Measurements from ENCODE around the gene CDHR5. TPM values are rescaled to one million over a fixed set of nuclear protein-coding genes. Genes with fewer than 3 reads are reported as not detected.

CDHR5 gene
- total RNA-seq, 1 experiment from 2014 or later, result not detected

GRCh38 chr11:639332-639955 lies 14.7 kb upstream of the CDHR5 start:
- no peak overlapping the region for H3K27ac ChIP-seq
- no peaks in the 10 kb centered on the region for H3K36me3 ChIP-seq
- no peaks in the 10 kb centered on the region for H3K9me3 ChIP-seq (replicated peaks)
- DNase-seq (ENCODE audit: low read depth in 1 of 2, low spot score in 2 of 2), result no peak
- H3K27me3 ChIP-seq (replicated peaks), result no peaks in the 10 kb centered on the region
- no peak overlapping the region for H3K4me3 ChIP-seq
- no peaks in the 10 kb centered on the region for H3K4me1 ChIP-seq (replicated peaks)

- H3K9me3 ChIP-seq (replicated peaks), result no peaks in the 10 kb centered on the region
- no peaks in the 10 kb centered on the region for H3K36me3 ChIP-seq
- H3K4me3 ChIP-seq, result no peak overlapping the region
- no peak overlapping the region for H3K27ac ChIP-seq
- no peaks in the 10 kb centered on the region for H3K4me1 ChIP-seq (replicated peaks)
- DNase-seq (ENCODE audit: low read depth in 1 of 2, low spot score in 2 of 2), result no peak
- H3K27me3 ChIP-seq (replicated peaks), result no peaks in the 10 kb centered on the region
Observed at GRCh38 chr11:638631-639331, 14.0 kb upstream of the CDHR5 start.

GRCh38 chr11:637593-638521 lies 13.1 kb upstream of the CDHR5 start:
- no peak overlapping the region for H3K4me3 ChIP-seq
- no peaks in the 10 kb centered on the region for H3K9me3 ChIP-seq (replicated peaks)
- no peak overlapping the region for H3K27ac ChIP-seq
- no peaks in the 10 kb centered on the region for H3K36me3 ChIP-seq
- no peaks in the 10 kb centered on the region for H3K27me3 ChIP-seq (replicated peaks)
- no peak for DNase-seq (ENCODE audit: low read depth in 1 of 2, low spot score in 2 of 2)
- H3K4me1 ChIP-seq (replicated peaks), result no peaks in the 10 kb centered on the region

- no peak for DNase-seq (ENCODE audit: low read depth in 1 of 2, low spot score in 2 of 2)
- H3K9me3 ChIP-seq (replicated peaks), result no peaks in the 10 kb centered on the region
- no peaks in the 10 kb centered on the region for H3K36me3 ChIP-seq
- H3K4me3 ChIP-seq, result no peak overlapping the region
- H3K27ac ChIP-seq, result no peak overlapping the region
- no peaks in the 10 kb centered on the region for H3K27me3 ChIP-seq (replicated peaks)
- no peaks in the 10 kb centered on the region for H3K4me1 ChIP-seq (replicated peaks)
Observed at GRCh38 chr11:637333-637592, 12.5 kb upstream of the CDHR5 start.

GRCh38 chr11:636511-637332 lies 12.0 kb upstream of the CDHR5 start, which contains the start of gene DRD4:
TSS of gene DRD4 (plus strand) at chr11:637269. CDS start at chr11:637305, 36 bp downstream.
- DNase-seq (ENCODE audit: low read depth in 1 of 2, low spot score in 2 of 2), result no peak
- Histone ChIP-seq H3K4me3 (no peak within 1 kb of the TSS), H3K27ac (no peak within 1 kb of the TSS), H3K9me3 (replicated peaks) (no peaks in the 10 kb centered on the region), H3K27me3 (replicated peaks) (no peaks in the 10 kb centered on the region), H3K36me3 (no peaks in the 10 kb centered on the region), H3K4me1 (replicated peaks) (no peaks in the 10 kb centered on the region)

GRCh38 chr11:635945-636510 lies 11.3 kb upstream of the CDHR5 start:
- no peak overlapping the region for H3K4me3 ChIP-seq
- no peak overlapping the region for H3K27ac ChIP-seq
- no peaks in the 10 kb centered on the region for H3K4me1 ChIP-seq (replicated peaks)
- no peaks in the 10 kb centered on the region for H3K9me3 ChIP-seq (replicated peaks)
- no peak for DNase-seq (ENCODE audit: low read depth in 1 of 2, low spot score in 2 of 2)
- no peaks in the 10 kb centered on the region for H3K36me3 ChIP-seq
- H3K27me3 ChIP-seq (replicated peaks), result no peaks in the 10 kb centered on the region

GRCh38 chr11:630871-631270 lies 6.1 kb upstream of the CDHR5 start:
- Histone ChIP-seq H3K27ac (no peak overlapping the region), H3K36me3 (no peaks in the 10 kb centered on the region), H3K4me1 (replicated peaks) (peaks cover 4% of the 10 kb centered on the region), H3K9me3 (replicated peaks) (no peaks in the 10 kb centered on the region), H3K4me3 (no peak overlapping the region), H3K27me3 (replicated peaks) (no peaks in the 10 kb centered on the region)
- no peak for DNase-seq (ENCODE audit: low read depth in 1 of 2, low spot score in 2 of 2)

- H3K27me3 ChIP-seq (replicated peaks), result no peaks in the 10 kb centered on the region
- no peak for DNase-seq (ENCODE audit: low read depth in 1 of 2, low spot score in 2 of 2)
- no peaks in the 10 kb centered on the region for H3K9me3 ChIP-seq (replicated peaks)
- no peak overlapping the region for H3K27ac ChIP-seq
- H3K4me1 ChIP-seq (replicated peaks), result peaks cover 4% of the 10 kb centered on the region
- no peak overlapping the region for H3K4me3 ChIP-seq
- no peaks in the 10 kb centered on the region for H3K36me3 ChIP-seq
Observed at GRCh38 chr11:629237-629583, 4.5 kb upstream of the CDHR5 start.

- Histone ChIP-seq H3K27ac (no peak overlapping the region), H3K27me3 (replicated peaks) (no peaks in the 10 kb centered on the region), H3K4me3 (no peak overlapping the region), H3K36me3 (no peaks in the 10 kb centered on the region), H3K4me1 (replicated peaks) (peaks cover 4% of the 10 kb centered on the region), H3K9me3 (replicated peaks) (no peaks in the 10 kb centered on the region)
- no peak for DNase-seq (ENCODE audit: low read depth in 1 of 2, low spot score in 2 of 2)
Observed at GRCh38 chr11:628056-628455, 3.3 kb upstream of the CDHR5 start.

GRCh38 chr11:627308-627576 lies 2.5 kb upstream of the CDHR5 start:
- H3K36me3 ChIP-seq, result no peaks in the 10 kb centered on the region
- no peaks in the 10 kb centered on the region for H3K9me3 ChIP-seq (replicated peaks)
- no peak for DNase-seq (ENCODE audit: low read depth in 1 of 2, low spot score in 2 of 2)
- peaks cover 4% of the 10 kb centered on the region for H3K4me1 ChIP-seq (replicated peaks)
- H3K27ac ChIP-seq, result no peak overlapping the region
- H3K4me3 ChIP-seq, result no peak overlapping the region
- H3K27me3 ChIP-seq (replicated peaks), result no peaks in the 10 kb centered on the region

- Histone ChIP-seq H3K4me3 (no peak within 1 kb of the TSS), H3K36me3 (no peaks in the 10 kb centered on the region), H3K9me3 (replicated peaks) (no peaks in the 10 kb centered on the region), H3K4me1 (replicated peaks) (peaks cover 4% of the 10 kb centered on the region), H3K27me3 (replicated peaks) (no peaks in the 10 kb centered on the region), H3K27ac (no peak within 1 kb of the TSS)
- no peak for DNase-seq (ENCODE audit: low read depth in 1 of 2, low spot score in 2 of 2)
Observed at GRCh38 chr11:626475-627307, 1.9 kb upstream of the CDHR5 start, which contains the start of gene SCT. TSS of gene SCT (minus strand) at chr11:627181. CDS start at chr11:627143, 38 bp downstream.

GRCh38 chr11:625636-626268 lies 997 bp upstream of the CDHR5 start:
- Histone ChIP-seq H3K27me3 (replicated peaks) (no peaks in the 10 kb centered on the region), H3K36me3 (no peaks in the 10 kb centered on the region), H3K9me3 (replicated peaks) (no peaks in the 10 kb centered on the region), H3K4me1 (replicated peaks) (peaks cover 4% of the 10 kb centered on the region), H3K27ac (no peak overlapping the region), H3K4me3 (no peak overlapping the region)
- no peak for DNase-seq (ENCODE audit: low read depth in 1 of 2, low spot score in 2 of 2)

All from SJSA1 (cell line).